Left renal cortex interstitium (tissue), 4 donors: ENCODE data around the gene DCDC2. TPM values are rescaled to one million over a fixed set of nuclear protein-coding genes. Genes with fewer than 3 reads are reported as not detected.
"Not testable (repeated sequence)": the region's sequence is repeated elsewhere in the genome, so short reads cannot be mapped to it uniquely, and the experiment has no call there.

Source experiments
- DNase-seq, 4 donors: peaks; one replicate each; pipeline ENCODE4 v3.0.0-alpha.2; 2013; ENCODE audit warnings: low read depth in 4 of 4, low spot score in 2 of 4, missing footprints in 1 of 4
- polyA plus RNA-seq, 4 donors: library from polyadenylated mRNA; unstranded; fragments of 120-200 nt; gene quantifications; one replicate each; pipeline ENCODE4 v1.2.1, GENCODE V29; 2013; ENCODE audit not compliant: insufficient read length in 4 of 4

DCDC2 gene
- polyA plus RNA-seq, 4 donors: 110 to 119 (median 112) TPM

DNA sequence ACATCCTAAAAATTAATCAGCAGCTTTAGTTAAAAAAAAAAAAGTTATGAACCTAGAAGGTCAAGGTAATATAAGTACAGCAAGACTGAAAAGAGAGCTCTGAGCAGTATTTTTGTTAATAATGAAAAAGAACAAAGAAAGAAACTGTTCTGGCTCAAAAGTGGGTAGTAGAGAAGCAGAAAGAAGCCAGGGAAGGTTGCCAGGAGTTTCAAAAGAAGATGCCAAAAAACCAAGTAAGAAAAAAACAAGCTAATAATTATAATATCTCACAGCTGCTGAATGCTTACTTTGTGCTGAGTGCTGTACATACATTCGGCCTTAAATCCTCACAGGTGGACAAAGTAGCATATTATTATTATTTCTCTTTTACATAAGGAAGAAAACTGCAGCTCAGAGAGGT is 200.0 kb downstream of the DCDC2 start:
- DNase-seq: no peak

DNA sequence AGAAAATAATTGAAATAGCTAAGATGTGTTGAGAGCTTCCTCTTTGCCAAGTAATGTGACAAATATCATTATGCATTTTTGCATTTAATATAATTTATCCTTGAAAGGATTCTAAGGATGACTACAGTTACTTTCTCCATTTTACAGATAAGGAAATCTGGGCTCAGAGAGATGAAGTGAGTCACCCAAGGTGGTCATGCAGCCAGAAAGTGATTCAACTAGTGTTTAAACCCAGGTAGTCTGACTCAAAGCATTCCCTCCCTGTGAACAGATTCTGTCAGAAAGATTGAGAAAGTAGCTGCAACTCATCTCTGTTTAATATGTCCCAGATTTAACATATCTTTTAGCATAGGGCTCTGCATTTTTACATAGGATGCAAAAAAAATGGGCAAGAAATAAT is 203.7 kb downstream of the DCDC2 start:
- DNase-seq: no peak

DNA sequence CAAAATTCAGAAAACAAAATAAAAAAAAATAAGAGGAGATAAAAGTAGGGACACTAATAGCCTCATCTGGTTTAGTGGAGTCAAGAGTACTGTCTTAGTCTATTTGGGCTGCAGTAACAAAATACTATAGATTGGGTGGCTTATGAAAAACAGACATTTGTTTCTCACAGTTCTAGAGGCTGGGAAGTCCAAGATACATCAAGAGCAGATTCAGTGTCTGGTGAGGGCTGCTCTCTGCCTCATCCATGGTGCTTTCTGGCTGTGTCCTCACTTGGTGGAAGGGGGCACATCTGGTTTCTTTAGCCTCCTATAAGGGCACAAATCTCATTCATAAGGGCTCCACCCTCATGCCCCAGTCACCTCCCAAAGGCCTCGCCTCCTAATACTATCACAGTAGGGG is 205.8 kb downstream of the DCDC2 start:
- DNase-seq: no peak

DNA sequence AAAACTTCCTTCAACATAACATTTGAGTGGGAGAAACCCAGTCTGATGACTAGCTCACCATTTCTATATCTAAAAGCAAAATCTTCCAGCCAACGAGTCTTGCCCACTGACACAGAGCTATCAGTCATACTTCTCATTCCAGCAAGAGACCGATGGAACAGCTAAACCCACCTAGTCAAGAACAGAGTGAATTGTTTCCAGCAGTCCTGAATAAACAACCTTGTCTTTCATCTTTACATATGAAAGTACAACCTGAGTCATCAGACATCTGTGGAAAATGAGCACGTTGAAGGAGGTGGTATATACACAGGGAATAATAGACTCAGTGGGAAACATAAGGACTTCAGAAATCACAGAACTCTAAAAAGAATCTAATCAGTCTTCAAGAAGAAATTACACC is 208.0 kb downstream of the DCDC2 start:
- no peak for DNase-seq

DNA sequence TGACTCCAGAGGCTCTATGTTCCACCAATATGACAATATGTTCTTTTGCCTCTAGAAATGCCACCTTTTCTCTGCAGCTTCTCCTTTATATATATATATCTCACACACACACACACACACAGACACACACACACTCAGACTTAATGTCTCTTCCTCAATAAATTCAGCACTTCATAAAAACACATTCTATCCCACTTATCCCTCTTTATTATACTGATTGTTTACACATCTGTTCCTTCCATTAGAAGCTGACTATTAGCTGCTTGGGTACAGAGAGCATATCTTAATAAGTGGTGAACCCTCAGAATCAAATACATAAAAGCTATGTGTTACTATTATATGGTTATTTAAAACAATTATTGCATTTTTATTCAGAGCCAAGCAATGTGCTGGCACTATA is 208.6 kb downstream of the DCDC2 start:
- DNase-seq: no peak

DNA sequence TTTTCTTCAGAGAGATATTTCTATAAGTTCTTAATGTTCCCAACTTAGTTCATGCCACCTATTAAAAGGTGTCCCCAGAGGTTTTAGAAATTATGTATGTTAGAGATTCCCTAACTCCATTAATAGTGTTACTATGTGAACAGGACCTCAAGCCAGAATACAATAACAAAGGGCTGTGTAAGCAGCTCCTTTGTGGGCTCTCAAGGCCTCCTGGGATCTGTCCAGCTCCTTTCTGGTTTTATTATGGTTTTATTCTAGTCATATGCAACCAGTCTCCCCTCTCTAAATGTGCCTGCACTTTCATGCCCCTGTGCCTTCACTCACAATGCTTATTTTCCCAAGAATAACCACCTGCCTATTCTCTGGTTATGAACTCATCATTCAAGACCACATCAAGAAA is 209.2 kb downstream of the DCDC2 start:
- DNase-seq: no peak

DNA sequence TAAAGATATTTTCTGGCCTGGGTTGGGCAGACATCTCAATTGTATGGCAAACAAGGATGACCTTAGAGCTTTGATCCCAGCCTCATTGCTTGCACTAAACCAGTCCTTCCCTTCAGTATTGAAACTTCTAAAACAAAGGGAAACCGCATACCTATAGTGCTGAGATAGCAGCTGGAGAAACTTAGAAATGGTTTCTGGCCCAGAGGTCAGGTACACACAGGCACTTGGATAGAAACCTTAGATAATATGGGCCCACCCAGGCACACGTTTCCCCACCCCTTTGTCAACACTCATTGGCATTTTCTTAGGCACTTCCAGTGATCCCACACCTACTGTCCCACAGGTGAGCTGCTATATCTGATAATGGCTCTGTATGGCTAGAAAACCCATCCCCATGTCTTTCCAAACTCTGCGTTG is 209.7 kb downstream of the DCDC2 start:
- no peak for DNase-seq

DNA sequence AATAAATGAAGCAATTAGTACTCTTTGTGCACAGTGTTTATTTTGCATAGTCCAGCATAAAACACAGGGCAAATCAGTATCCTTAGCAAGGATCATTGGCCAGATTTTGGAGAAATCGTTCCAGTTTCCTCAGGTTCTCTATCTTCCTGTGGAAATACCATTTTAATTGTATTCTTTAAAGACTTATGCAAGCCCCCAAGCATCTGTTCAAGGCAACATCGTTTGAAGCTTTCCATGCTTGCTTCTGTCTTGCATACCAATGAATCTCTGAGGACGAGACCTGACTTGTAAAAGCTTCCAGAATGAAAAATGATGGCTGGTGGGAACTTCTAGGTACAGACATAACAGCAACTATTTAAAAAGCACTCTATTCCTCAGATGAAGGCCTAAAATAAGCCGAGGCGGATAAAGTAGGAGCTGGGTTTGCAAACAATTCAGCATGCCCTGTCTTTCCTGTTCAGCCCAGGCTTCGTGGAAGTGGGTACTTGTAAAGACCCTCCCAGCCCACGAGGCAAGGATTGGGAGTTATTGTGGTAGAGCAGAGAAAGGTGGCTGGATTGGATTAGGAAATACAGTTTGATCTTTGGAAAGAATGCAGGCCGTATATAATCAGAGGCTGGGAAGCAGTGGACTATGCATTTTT is 210.2 kb downstream of the DCDC2 start:
- no peak for DNase-seq

DNA sequence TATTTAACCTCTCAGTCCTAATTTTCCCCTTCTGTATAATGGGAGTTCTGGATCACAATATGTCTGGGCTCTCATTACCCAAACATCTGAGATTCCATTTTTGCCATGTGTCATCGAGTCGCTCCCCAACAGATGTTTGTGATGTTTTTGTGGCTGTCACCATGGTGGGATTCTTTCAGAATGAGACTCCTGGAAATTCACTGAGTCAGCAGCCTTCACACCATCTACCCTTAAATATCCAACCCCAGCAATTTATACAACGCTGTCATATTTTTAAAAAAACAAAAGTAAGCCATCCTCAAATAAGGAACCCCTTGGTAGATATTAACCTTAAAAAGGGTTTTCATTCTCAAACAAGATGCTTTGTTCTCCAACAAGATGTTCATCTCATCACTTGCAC is 211.0 kb downstream of the DCDC2 start:
- DNase-seq: no peak

DNA sequence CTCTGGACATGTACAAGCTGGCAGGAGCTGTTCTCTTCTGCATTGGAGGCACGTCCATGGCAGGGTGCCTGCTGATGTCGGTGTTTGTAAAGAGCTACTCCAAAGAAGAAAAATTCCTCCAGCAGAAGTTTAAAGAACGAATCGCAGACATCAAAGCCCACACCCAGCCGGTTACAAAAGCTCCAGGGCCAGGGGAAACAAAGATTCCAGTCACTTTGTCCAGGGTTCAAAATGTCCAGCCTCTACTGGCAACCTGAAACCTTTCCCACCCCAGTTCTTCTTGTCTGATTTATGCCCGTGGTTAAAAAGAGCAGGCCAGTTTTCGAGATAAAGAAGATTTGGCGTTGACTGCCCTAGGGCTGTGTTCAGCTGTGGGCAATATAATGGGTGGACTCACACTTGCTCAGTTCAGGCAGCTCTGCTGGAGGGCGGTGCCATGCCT is 212.1 kb downstream of the DCDC2 start:
- DNase-seq: no peak

DNA sequence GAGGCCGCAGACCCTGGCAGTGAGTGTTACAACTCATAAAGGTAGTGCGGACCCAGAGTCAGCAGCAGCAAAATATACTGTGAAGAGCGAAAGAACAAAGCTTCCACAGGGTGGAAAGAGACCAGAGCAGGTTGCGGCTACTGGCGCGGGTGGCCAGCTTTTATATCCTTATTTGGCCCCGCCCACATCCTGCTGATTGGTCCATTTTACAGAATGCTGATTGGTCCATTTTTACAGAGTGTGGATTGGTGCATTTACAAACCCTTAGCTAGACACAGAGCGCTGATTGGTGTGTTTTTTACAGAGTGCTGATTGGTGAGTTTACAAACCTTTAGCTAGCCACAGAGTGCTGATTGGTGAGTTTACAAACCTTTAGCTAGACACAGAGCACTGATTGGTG is 215.1 kb downstream of the DCDC2 start:
- not testable (repeated sequence) for DNase-seq

DNA sequence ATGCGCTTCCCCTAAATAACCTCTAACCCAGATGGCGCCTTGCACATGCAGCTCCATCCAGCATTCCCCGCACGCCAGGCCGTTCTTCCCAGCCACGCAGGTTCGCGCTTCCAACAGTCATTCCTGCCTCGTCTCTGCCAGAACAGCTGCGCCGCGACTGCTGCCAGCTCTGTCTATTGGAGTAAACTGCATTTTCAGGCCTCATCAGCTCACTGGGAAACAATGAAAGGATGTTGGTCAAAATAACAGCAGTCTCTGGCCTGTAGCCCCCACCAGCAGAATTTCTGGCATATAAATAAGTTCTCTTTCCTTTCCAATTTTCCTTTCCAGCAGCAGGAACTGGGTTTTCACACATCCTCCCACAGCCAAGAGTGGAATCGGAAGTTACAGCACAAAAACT is 217.3 kb downstream of the DCDC2 start:
- no peak for DNase-seq

DNA sequence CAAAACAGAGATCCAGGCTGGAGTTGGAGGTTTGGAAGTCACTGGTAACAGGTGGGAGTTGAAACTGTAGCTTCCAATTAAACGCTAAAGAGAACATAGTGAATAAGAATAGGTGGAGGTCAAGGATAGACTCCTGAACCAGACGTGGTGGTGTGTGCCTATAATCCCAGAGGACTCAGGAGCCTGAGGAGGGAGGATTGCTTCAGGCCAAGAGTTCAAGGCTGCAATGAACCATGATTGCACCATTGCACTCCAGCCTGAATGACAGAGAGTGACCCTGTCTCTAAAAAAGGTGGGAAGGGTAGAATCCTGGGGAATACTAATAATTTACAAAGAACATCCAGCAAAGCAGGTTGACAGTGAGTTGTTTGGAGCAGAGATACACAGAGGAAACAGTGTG is 218.2 kb downstream of the DCDC2 start:
- DNase-seq: no peak

DNA sequence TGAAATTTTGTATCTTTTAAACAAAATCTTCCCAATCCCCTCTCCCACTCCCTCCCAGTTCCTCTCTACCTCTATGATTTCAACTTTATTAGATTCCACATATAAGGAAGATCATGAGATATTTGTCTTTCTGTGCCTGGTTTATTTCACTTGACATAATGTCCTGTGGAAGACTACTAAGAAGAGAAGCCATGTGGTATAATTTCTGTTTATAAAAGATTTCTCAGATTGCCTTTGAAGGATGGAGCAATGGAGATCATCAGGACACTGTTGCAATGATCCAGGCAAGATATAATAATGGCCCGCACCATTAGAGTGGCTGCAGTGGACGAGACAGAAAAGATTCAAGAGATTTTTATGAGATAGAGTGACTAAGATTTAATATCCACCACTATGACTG is 218.8 kb downstream of the DCDC2 start:
- DNase-seq: no peak

DNA sequence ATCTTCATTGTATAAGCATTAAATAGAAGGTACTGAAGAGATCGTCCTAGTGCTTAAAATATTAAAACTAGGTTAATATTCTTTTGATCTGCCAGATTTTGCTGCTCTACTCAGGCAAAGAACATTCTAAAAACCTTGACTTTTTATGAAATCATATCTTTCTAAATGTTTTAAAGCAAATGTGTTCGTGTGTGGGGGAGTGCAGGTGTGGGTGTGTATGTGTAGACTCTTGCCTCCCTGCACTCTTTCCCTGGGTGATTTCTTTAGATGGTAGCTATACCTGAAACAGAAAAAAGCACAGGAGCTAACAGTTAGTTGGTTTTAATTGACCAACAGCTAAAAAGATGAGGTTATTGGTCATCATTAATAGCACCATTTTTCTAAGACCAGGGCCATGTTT is 226.1 kb downstream of the DCDC2 start:
- DNase-seq: no peak

DNA sequence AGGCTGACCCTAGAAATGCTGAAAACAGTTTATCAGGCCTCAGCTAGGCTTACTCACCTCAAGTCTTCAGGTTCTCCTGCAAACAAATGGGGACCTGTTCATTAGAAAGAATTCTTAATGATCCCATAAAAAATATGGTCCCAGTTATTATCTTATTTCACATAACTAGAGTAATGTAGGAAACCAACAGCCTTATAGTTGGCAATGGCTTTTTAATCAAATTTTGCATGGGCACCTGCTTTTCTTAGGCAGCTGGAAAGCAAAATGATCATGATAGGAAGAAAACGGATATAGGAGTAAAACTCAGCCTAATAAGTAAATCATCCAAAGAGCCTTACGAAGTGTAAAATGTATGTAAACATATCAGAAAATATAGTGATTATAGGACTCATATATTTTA is 230.5 kb downstream of the DCDC2 start:
- no peak for DNase-seq

DNA sequence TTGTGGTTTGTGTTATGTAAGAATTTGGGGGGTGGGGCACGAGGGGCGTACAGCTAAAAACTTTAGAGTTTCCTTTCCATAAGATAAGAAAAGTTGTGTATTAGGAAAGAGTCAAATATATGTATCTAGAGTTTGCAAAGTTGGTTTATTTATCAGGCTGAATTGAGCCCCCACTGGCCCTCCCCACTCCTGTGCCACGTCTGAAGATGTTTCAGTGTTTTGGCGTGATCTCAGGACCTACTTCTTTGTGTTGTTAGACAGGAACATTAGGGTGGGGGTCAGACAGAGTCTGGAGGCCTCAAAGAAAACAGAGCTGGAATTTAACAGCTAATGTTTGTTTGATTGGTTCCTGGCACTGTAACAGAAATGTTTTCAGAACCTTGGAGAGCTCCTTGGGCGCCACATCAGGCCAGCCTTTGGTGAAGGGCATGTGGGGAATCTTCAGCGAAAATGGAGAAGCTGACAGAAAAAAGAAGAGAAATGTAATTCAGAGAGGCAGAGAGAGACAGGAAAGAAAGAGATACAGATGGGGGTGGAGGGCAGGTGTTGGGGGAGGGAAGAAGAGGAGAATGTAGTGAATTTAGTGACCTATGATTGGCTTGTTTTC is 231.2 kb downstream of the DCDC2 start:
- peak; percentile 63 to 86 (median 80) for DNase-seq

DNA sequence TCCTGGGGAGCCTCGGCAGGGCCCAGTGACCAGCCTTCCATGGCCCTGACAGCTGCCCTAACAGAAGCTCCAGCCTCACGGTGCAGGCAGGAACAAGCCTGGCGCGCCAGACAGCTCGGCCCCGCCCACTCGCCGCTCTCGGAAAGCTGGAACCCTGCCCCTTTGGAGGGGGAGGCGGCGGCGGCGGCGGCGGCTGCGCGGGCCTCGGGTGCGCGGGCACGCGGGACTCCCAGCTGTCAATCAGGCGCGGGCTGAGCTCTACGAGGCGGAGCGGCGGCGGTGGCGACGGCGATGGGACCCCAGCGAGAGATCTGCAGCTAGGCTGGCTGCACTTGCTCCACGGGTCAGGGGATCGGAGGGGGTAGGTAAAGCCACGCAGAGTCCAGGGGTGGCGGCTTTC is 231.9 kb downstream of the DCDC2 start, which contains the start of gene NRSN1:
NRSN1 (plus strand) TSS at position 236 of the 400 bp plus-strand sequence. CDS start 8,113 bp downstream, outside the sequence.
- no peak for DNase-seq

DNA sequence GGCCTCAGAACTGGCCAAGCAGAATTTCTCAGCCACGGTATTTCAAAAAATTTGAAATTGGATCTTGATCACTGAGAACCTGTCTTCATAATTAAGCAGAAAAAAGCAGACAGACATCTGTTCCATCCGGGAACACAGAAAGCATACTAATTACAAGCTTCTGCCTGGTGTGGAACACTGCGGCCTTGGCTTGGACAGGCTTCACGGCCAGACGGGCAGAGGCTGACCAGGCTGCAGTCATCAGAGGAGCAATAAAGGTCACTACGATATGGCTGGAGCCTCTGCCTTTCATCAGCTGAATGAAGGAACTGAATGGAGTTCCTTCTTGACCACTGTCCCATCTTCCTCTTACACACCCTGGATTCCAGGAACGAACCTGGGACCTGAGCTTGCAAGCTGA is 235.7 kb downstream of the DCDC2 start:
- no peak for DNase-seq
